Endothelial cell of umbilical vein (primary cell): ENCODE measurements around the gene PITPNM3. TPM values are rescaled to one million over a fixed set of nuclear protein-coding genes. Genes with fewer than 3 reads are reported as not detected.

Source experiments
- BruUV-seq: library from RNA; stranded (reverse); fragments of 400-500 nt; replicated peaks from 2 replicates; lab custom pipeline; 2021; lab: Mats Ljungman, UMichigan
- CTCF ChIA-PET: fragments of 300-600, 350-600 bp; sonication (Branson Sonifier 250); formaldehyde crosslinking; loops from one replicate; lab custom pipeline; 2021; ENCODE audit warnings: antibody characterized with exemption, inconsistent platforms; lab: Charles Lee
- POLR2A ChIA-PET: fragments of 300-600, 350-600 bp; sonication (Branson Sonifier 250); formaldehyde crosslinking; loops from one replicate; lab custom pipeline; 2021; ENCODE audit warnings: antibody characterized with exemption, inconsistent platforms; lab: Charles Lee
- DNase-seq: peaks from one replicate; pipeline ENCODE4 v3.0.0-alpha.2; 2011; ENCODE audit warnings: low read depth, low spot score
- FAIRE-seq: peaks from 2 replicates; lab custom pipeline; 2011; peaks lifted over from hg19 to GRCh38; lab: Jason Lieb, UNC
- H2AFZ ChIP-seq: 2 replicates; pipeline ENCODE4 v1.6.0; 2012; ENCODE audit warnings: low read depth, low read length, control low read depth, inconsistent platforms
- H3K27ac ChIP-seq: 2 replicates; pipeline ENCODE4 v1.5.1; 2011; ENCODE audit warnings: low read depth, mild to moderate bottlenecking, control low read depth, low read length, moderate library complexity; ENCODE audit not compliant: insufficient read depth
- H3K27me3 ChIP-seq, 2 experiments: 2 replicates each; pipeline versions ENCODE4 v1.6.0 to v1.6.1; 2011; ENCODE audit warnings: low read length in 2 of 2, mixed read lengths in 1 of 2; ENCODE audit not compliant: control insufficient read depth in 2 of 2, insufficient read depth in 2 of 2
- H3K36me3 ChIP-seq, 2 experiments: 2 replicates in 1 of 2; 3 replicates in 1 of 2; pipeline ENCODE4 v1.5.1; 2011; ENCODE audit warnings: low read length in 2 of 2, mild to moderate bottlenecking in 1 of 2, moderate library complexity in 1 of 2; ENCODE audit not compliant: control insufficient read depth in 2 of 2, insufficient read depth in 2 of 2; ENCODE audit errors: extremely low read depth in 1 of 2
- H3K4me1 ChIP-seq: 3 replicates; pipeline ENCODE4 v1.5.1; 2011; ENCODE audit warnings: mild to moderate bottlenecking, low read length; ENCODE audit not compliant: control insufficient read depth, insufficient read depth; ENCODE audit errors: extremely low read depth
- H3K4me2 ChIP-seq: 2 replicates; pipeline ENCODE4 v1.6.1; 2011; ENCODE audit warnings: low read length, control low read depth, mixed read lengths; ENCODE audit not compliant: insufficient read depth
- H3K4me3 ChIP-seq, 3 experiments: fragments of 200-600 bp in 1 of 3; sonication (generic), shearing (Covaris generic) in 1 of 3; replicated peaks in 1 of 3; 2 replicates each; pipeline ENCODE4 v1.5.1; 2011 to 2016; ENCODE audit warnings: control low read depth in 3 of 3, low read length in 3 of 3, mild to moderate bottlenecking in 2 of 3, inconsistent platforms in 1 of 3, low read depth in 1 of 3, moderate library complexity in 1 of 3; ENCODE audit not compliant: insufficient read depth in 1 of 3
- H3K79me2 ChIP-seq: 2 replicates; pipeline ENCODE4 v1.6.0; 2012; ENCODE audit warnings: low read length, inconsistent platforms; ENCODE audit not compliant: control insufficient read depth, insufficient read depth
- H3K9ac ChIP-seq: replicated peaks from 2 replicates; pipeline ENCODE3; 2011; ENCODE audit warnings: low read length, control low read depth; ENCODE audit not compliant: insufficient read depth; ENCODE audit errors: extremely low read depth
- H3K9me1 ChIP-seq: replicated peaks from 3 replicates; pipeline ENCODE4 v1.6.0; 2011; ENCODE audit warnings: mild to moderate bottlenecking, low read length; ENCODE audit not compliant: control insufficient read depth, insufficient read depth; ENCODE audit errors: extremely low read depth
- H3K9me3 ChIP-seq: replicated peaks from 2 replicates; pipeline ENCODE4 v1.5.1; 2012; ENCODE audit warnings: low read length, inconsistent platforms; ENCODE audit not compliant: control insufficient read depth, insufficient read depth
- H4K20me1 ChIP-seq: replicated peaks from 2 replicates; pipeline ENCODE3; 2011; ENCODE audit warnings: mild to moderate bottlenecking, low read length; ENCODE audit not compliant: control insufficient read depth, insufficient read depth; ENCODE audit errors: extremely low read depth
- EZH2 ChIP-seq: IDR thresholded peaks from 2 replicates; pipeline ENCODE4 v1.6.1; 2012; ENCODE audit warnings: borderline replicate concordance, low read depth, mild to moderate bottlenecking, moderate library complexity, low read length, inconsistent platforms; ENCODE audit not compliant: severe bottlenecking
- FOS ChIP-seq: IDR thresholded peaks from 2 replicates; pipeline ENCODE4 v1.6.1; 2011; ENCODE audit warnings: mild to moderate bottlenecking, low read length, moderate library complexity, borderline replicate concordance; ENCODE audit not compliant: insufficient read depth
- GATA2 ChIP-seq: IDR thresholded peaks from 2 replicates; pipeline ENCODE4 v1.7.0; 2011; ENCODE audit warnings: low read depth, mild to moderate bottlenecking, moderate library complexity, mixed read lengths, low read length; ENCODE audit not compliant: insufficient read length, insufficient read depth
- JUN ChIP-seq: IDR thresholded peaks from 2 replicates; pipeline ENCODE4 v1.6.1; 2011; ENCODE audit warnings: borderline replicate concordance, low read depth; ENCODE audit not compliant: insufficient read length, insufficient read depth
- MYC ChIP-seq: IDR thresholded peaks from one replicate; pipeline ENCODE4 v1.6.1; 2011; ENCODE audit warnings: mild to moderate bottlenecking, low read depth, low read length
- POLR2A ChIP-seq: IDR thresholded peaks from 2 replicates; pipeline ENCODE4 v1.6.1; 2012; ENCODE audit warnings: low read depth, mild to moderate bottlenecking, control low read depth, low read length
- POLR2AphosphoS5 ChIP-seq: IDR thresholded peaks from 2 replicates; pipeline ENCODE4 v1.6.1; 2012; ENCODE audit warnings: low read depth, mild to moderate bottlenecking, control low read depth, low read length, moderate library complexity; ENCODE audit not compliant: insufficient read depth
- dilution Hi-C: fragments of 300-500 bp; cut with MboI; formaldehyde crosslinking; loops from one replicate; pipeline ENCODE4 v1.15.0; 2019; ENCODE audit warnings: low sequenced_read_pairs; ENCODE audit not compliant: extremely low pct_ligation_motif_present
- intact Hi-C: fragments of 100-400 bp; cut with micrococcal nuclease; formaldehyde crosslinking; loops from one replicate; pipeline ENCODE4 v1.10.0; 2022
- polyA plus RNA-seq, 4 experiments: library from polyadenylated mRNA; depleted of rRNA in 3 of 4; stranded (reverse) in 3 of 4; unstranded in 1 of 4; fragments of >200 nt; gene quantifications; 2 replicates each; pipeline versions ENCODE4 v1.2.1 to v1.2.3, GENCODE V29; 2011 to 2012; ENCODE audit warnings: missing spikeins in 1 of 4
- total RNA-seq: library from RNA; stranded (reverse); gene quantifications from 2 replicates; pipeline ENCODE4 v1.2.3, GENCODE V29; 2021
- TF ChIP-seq, protein P1 (sequence below): IDR thresholded peaks from 2 replicates; pipeline ENCODE4 v1.6.1; 2011; ENCODE audit not compliant: insufficient read depth, insufficient read length
- TF ChIP-seq, protein P2 (sequence below), 2 donors: IDR thresholded peaks; 1 replicate in 1 of 2; 2 replicates in 1 of 2; pipeline ENCODE4 v1.5.1; 2011; ENCODE audit warnings: low read length in 2 of 2, mild to moderate bottlenecking in 2 of 2, moderate library complexity in 2 of 2, control low read depth in 1 of 2, inconsistent platforms in 1 of 2, low read depth in 1 of 2; ENCODE audit not compliant: insufficient read depth in 1 of 2; ENCODE audit errors: extremely low read depth in 1 of 2

PITPNM3 gene
- total and polyA plus RNA-seq, 2 donors (not counting 3 experiments of a cell fraction or from before 2014, with no cell fraction given): 1.0 to 1.9 TPM

DNA sequence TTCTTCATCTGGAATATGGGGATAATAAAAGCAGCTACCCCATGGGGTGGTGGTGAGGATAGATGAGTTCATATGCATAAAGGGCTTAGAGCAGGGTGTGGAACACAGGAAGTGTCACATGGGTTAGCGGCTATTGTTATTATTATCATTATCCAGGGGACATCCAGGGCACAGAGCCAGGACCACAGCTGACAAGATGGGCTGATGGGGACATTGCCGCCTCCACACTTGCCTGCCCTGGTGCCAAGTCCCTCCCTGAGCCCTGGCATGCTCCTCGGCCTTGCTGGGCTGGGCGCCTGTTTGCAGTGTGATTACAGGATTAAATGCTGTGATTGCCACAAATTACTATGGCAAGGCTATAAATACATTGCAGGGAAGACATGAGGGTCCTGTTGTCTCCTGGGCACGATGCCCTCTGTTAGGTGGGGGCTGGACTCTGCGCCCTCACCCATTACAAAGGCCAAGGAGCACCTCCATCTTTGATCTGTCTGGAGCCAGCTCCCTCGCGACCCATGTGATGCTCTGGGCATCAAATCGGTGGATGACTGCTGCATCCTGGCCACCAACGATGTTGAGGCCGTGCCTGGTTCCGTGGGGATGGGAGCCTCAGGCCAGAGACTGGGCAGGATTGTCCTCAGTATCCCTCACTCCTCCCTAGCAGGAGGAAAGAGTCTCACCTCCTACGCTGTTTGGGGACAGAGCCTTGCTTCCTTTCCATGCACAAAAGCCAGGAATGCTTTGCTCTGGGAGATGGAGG lies 68.9 kb downstream of the PITPNM3 start:
- H3K9me1 ChIP-seq: no peaks in the 10 kb centered on the region
- H3K36me3 ChIP-seq: no peaks in the 10 kb centered on the region
- H3K9ac ChIP-seq: no peak overlapping the region
- H4K20me1 ChIP-seq: no peaks in the 10 kb centered on the region
- FAIRE-seq (no peak), DNase-seq (no peak)
- H3K27ac ChIP-seq: no peak overlapping the region
- no peak overlapping the region for H3K4me2 ChIP-seq
- H3K79me2 ChIP-seq: no peaks in the 10 kb centered on the region
- no peaks in the 10 kb centered on the region for H3K9me3 ChIP-seq
- BruUV-seq: no TSS peak
- H3K27me3 ChIP-seq: no peaks in the 10 kb centered on the region
- H2AFZ ChIP-seq: no peak overlapping the region
- TF ChIP-seq JUN (no peak), MYC (no peak), POLR2AphosphoS5 (no peak), POLR2A (no peak), FOS (no peak), GATA2 (no peak), EZH2 (no peak)
- TF ChIP-seq, protein P1, sequence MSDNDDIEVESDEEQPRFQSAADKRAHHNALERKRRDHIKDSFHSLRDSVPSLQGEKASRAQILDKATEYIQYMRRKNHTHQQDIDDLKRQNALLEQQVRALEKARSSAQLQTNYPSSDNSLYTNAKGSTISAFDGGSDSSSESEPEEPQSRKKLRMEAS: no peak
- TF ChIP-seq, protein P2, sequence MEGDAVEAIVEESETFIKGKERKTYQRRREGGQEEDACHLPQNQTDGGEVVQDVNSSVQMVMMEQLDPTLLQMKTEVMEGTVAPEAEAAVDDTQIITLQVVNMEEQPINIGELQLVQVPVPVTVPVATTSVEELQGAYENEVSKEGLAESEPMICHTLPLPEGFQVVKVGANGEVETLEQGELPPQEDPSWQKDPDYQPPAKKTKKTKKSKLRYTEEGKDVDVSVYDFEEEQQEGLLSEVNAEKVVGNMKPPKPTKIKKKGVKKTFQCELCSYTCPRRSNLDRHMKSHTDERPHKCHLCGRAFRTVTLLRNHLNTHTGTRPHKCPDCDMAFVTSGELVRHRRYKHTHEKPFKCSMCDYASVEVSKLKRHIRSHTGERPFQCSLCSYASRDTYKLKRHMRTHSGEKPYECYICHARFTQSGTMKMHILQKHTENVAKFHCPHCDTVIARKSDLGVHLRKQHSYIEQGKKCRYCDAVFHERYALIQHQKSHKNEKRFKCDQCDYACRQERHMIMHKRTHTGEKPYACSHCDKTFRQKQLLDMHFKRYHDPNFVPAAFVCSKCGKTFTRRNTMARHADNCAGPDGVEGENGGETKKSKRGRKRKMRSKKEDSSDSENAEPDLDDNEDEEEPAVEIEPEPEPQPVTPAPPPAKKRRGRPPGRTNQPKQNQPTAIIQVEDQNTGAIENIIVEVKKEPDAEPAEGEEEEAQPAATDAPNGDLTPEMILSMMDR (IDR thresholded peaks at IDR 0.05; ENCODE audit: extremely low read depth in 1 of 2, insufficient read depth in 1 of 2, low read depth in 1 of 2, low read length in 2 of 2): no peak
- POLR2A ChIA-PET: no interaction called here
- H3K4me1 ChIP-seq: no peaks in the 10 kb centered on the region
- no peak overlapping the region for H3K4me3 ChIP-seq
- CTCF ChIA-PET: interaction anchor here (4.8 kb wide), 1 partner anchor 15 kb away, joined by 37 read pairs; no protein-coding TSS in a partner anchor
- dilution Hi-C loops (no loop called here), intact Hi-C loops (no loop called here)
